Body of pancreas (tissue), 4 donors: ENCODE results near the gene PHKB. TPM values are rescaled to one million over a fixed set of nuclear protein-coding genes. Genes with fewer than 3 reads are reported as not detected.

Experiments
- ATAC-seq: fragments of 150-250 bp; one replicate; pipeline ENCODE4 v1.9.1; 2016
- DNase-seq, 4 donors: peaks; one replicate each; pipeline ENCODE4 v3.0.0-alpha.2; 2019
- H3K27ac ChIP-seq, 4 donors: fragments of 200-600 bp; sonication (generic); 1 replicate in 3 of 4; 2 replicates in 1 of 4; pipeline versions ENCODE4 v1.5.1 to v1.6.1; 2016 to 2019; ENCODE audit warnings: mild to moderate bottlenecking in 1 of 4, mixed read lengths in 1 of 4, moderate library complexity in 1 of 4
- H3K27me3 ChIP-seq, 2 donors: fragments of 200-600 bp; sonication (generic); one replicate each; pipeline ENCODE4 v1.6.0; 2016; ENCODE audit warnings: mild to moderate bottlenecking in 1 of 2
- H3K36me3 ChIP-seq, 2 donors: fragments of 200-600 bp; sonication (generic); replicated peaks in 1 of 2; 2 replicates each; pipeline ENCODE4 v1.5.1; 2016; ENCODE audit warnings: low read depth in 2 of 2; ENCODE audit not compliant: insufficient read depth in 1 of 2
- H3K4me1 ChIP-seq: fragments of 200-600 bp; sonication (generic); one replicate; pipeline ENCODE4 v1.6.0; 2016
- H3K4me3 ChIP-seq, 2 donors: fragments of 200-600 bp; sonication (generic); 1 replicate in 1 of 2; 2 replicates in 1 of 2; pipeline ENCODE4 v1.5.1; 2016 to 2019
- H3K9me3 ChIP-seq, 3 donors: fragments of 200-600 bp; sonication (generic); 1 replicate in 2 of 3; 2 replicates in 1 of 3; pipeline ENCODE4 v1.5.1; 2016
- POLR2A ChIP-seq, 3 donors: fragments of 450-650 bp; IDR thresholded peaks; one replicate each; pipeline ENCODE4 v1.6.1; 2016; ENCODE audit warnings: antibody characterized with exemption in 3 of 3, mild to moderate bottlenecking in 2 of 3
- WGBS, 2 donors: methylation state at CpG; one replicate each; pipeline ENCODE4 v1.1.5; 2017; 5-methylcytosine and 5-hydroxymethylcytosine counted together
- intact Hi-C: fragments of 100-400 bp; cut with DNase I; formaldehyde crosslinking; loops from one replicate; pipeline ENCODE4 v1.15.1; 2023
- total RNA-seq, 2 donors: library from RNA; depleted of rRNA; stranded (reverse); fragments of >200 nt; gene quantifications; one replicate each; pipeline ENCODE4 v1.1.0, GENCODE V29; 2016
- TF ChIP-seq, protein P1 (sequence below), 7 experiments: fragments of 450-650 bp in 4 of 7; fragments of 200-600 bp in 3 of 7; sonication (generic) in 3 of 7; IDR thresholded peaks; one replicate each; pipeline ENCODE4 v1.5.1; 2016 to 2019; ENCODE audit warnings: antibody characterized with exemption in 7 of 7

The PHKB gene
- total RNA-seq, 2 donors from 2014 or later, result 41.5 to 72.5 TPM

DNA sequence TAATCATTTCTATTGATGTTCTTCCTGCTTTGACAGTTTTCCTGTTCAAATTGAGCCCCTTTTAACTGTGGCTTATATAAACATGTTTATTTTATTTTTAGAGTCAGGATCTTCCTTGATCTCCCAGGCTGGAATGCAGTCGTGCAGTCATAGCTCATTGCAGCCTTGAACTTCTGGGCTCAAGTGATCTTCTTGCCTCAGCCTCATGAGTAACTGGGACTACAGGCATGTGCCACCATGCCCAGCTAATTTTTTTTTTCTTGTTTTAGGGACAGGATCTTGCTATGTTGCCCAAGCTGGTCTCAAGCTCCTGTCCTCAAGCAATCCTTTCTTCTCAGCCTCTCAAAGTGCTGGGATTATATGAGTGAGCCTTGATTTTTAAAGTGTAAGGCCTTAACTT is 14.7 kb downstream of the PHKB start:
- no peak for TF ChIP-seq POLR2A (IDR thresholded peaks at IDR 0.05)
- TF ChIP-seq, protein P1, sequence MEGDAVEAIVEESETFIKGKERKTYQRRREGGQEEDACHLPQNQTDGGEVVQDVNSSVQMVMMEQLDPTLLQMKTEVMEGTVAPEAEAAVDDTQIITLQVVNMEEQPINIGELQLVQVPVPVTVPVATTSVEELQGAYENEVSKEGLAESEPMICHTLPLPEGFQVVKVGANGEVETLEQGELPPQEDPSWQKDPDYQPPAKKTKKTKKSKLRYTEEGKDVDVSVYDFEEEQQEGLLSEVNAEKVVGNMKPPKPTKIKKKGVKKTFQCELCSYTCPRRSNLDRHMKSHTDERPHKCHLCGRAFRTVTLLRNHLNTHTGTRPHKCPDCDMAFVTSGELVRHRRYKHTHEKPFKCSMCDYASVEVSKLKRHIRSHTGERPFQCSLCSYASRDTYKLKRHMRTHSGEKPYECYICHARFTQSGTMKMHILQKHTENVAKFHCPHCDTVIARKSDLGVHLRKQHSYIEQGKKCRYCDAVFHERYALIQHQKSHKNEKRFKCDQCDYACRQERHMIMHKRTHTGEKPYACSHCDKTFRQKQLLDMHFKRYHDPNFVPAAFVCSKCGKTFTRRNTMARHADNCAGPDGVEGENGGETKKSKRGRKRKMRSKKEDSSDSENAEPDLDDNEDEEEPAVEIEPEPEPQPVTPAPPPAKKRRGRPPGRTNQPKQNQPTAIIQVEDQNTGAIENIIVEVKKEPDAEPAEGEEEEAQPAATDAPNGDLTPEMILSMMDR (IDR thresholded peaks at IDR 0.05), result no peak
- no peak overlapping the region for H3K27ac ChIP-seq
- DNase-seq (no peak), ATAC-seq (no peak)
- 25 to 41% methylated on average over 1 of the region's 1 CpG for WGBS, 2 donors
- no peaks in the 10 kb centered on the region for H3K4me1 ChIP-seq
- H3K4me3 ChIP-seq, result no peak overlapping the region
- H3K36me3 ChIP-seq, result no peaks in the 10 kb centered on the region
- intact Hi-C loops, result no loop called here
- H3K27me3 ChIP-seq, result no peaks in the 10 kb centered on the region
- no peaks in the 10 kb centered on the region for H3K9me3 ChIP-seq

DNA sequence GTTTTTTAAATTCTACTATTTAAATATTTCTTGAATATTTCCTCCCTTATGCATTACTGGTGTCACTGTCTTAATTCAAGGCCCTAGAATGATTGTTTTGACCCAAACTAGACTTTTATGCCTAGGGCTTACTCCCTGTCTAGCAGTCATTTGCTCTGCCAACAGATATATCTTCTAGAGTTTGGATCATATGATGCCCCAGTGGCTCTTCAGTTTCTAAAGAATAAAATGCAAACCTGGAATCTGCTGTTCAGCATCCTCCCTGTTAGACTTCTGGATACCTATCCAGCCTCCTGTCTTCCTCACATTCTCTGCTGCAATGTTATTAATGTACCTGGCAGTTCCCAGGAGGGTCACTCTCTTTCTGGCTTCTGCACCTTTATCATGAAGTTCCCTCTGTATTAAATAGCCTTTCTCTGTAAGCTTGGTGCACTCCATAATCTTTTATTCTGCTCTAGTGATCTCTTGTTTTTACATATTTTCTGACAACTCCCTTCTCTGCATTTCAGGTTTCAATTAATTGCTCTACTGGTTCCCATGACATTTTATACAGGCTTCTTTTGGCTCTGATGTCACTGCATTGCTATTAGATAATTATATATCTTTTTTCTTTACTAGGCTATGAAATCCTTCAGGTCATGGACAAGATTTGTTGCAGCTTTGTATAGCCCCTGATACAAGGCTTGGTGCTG is 15.7 kb downstream of the PHKB start:
- Histone ChIP-seq H3K36me3 (no peaks in the 10 kb centered on the region), H3K9me3 (no peaks in the 10 kb centered on the region), H3K27ac (no peak overlapping the region), H3K4me3 (no peak overlapping the region), H3K27me3 (no peaks in the 10 kb centered on the region), H3K4me1 (no peaks in the 10 kb centered on the region)
- TF ChIP-seq, protein P1 (IDR thresholded peaks at IDR 0.05), result no peak
- no peak for TF ChIP-seq POLR2A (IDR thresholded peaks at IDR 0.05)
- intact Hi-C loops, result no loop called here
- no peak for DNase-seq
- ATAC-seq, result no peak

- Histone ChIP-seq H3K36me3 (no peaks in the 10 kb centered on the region), H3K4me1 (no peaks in the 10 kb centered on the region), H3K27ac (no peak overlapping the region), H3K9me3 (no peaks in the 10 kb centered on the region), H3K4me3 (no peak overlapping the region), H3K27me3 (no peaks in the 10 kb centered on the region)
- WGBS, 2 donors, result 68 to 82% methylated on average over 1 of the region's 1 CpG
- TF ChIP-seq, protein P1 (IDR thresholded peaks at IDR 0.05), result no peak
- TF ChIP-seq POLR2A (IDR thresholded peaks at IDR 0.05), result no peak
- DNase-seq (no peak), ATAC-seq (no peak)
- intact Hi-C loops, result no loop called here
Observed at GRCh38 chr16:47477679-47478078, 16.5 kb downstream of the PHKB start.

GRCh38 chr16:47480410-47480809 is 19.3 kb downstream of the PHKB start:
- no peak for DNase-seq
- Histone ChIP-seq H3K4me3 (no peak overlapping the region), H3K36me3 (no peaks in the 10 kb centered on the region), H3K9me3 (no peaks in the 10 kb centered on the region), H3K27me3 (no peaks in the 10 kb centered on the region), H3K27ac (no peak overlapping the region), H3K4me1 (no peaks in the 10 kb centered on the region)
- intact Hi-C loops, result no loop called here
- 97 to 98% methylated on average over 3 of the region's 3 CpGs for WGBS, 2 donors
- TF ChIP-seq, protein P1 (IDR thresholded peaks at IDR 0.05), result no peak
- no peak for TF ChIP-seq POLR2A (IDR thresholded peaks at IDR 0.05)
- no peak for ATAC-seq

DNA sequence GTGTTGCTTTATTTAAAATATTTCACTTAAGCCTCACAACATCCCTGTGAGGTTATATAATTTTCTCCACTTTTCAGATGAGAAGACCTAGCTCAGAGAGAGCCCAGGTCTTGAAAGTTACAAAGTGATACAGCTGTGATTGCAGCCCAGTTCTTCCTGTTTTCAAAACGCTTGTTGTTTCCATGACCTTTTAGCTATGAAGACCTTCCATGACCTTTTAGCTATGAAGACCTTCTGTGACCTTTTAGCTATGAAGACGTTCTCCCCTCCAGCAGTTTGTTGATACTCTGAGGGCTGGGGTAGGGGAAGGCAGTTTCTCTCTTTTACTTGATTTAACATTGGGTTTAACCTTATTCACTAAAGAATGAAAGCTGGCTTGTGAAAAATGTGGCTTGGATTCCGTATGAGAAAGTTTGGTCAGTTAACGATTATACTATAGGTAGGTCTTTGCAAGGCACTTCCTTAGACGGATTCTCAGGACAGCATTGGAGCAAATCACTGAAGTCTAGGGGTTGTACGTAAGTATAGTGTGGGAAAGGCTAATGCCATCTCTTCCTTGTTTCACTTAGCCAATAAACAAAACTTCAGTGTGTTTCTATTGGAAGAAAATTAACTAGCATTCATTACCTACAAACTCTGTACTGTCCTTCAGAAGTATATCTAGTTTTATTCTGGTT is 20.7 kb downstream of the PHKB start:
- Histone ChIP-seq H3K27ac (no peak overlapping the region), H3K36me3 (no peaks in the 10 kb centered on the region), H3K4me1 (no peaks in the 10 kb centered on the region), H3K9me3 (no peaks in the 10 kb centered on the region), H3K27me3 (no peaks in the 10 kb centered on the region), H3K4me3 (no peak overlapping the region)
- WGBS, 2 donors, result 78 to 88% methylated on average over 6 of the region's 6 CpGs
- intact Hi-C loops, result no loop called here
- DNase-seq (no peak), ATAC-seq (no peak)
- TF ChIP-seq POLR2A (IDR thresholded peaks at IDR 0.05), result no peak
- TF ChIP-seq, protein P1 (IDR thresholded peaks at IDR 0.05), result no peak
